Activated CD8-positive, alpha-beta T cell treated with anti-CD3 and anti-CD28 coated beads for 36 hours (primary cell): ENCODE results near the gene INS. TPM values are rescaled to one million over a fixed set of nuclear protein-coding genes. Genes with fewer than 3 reads are reported as not detected.

Experiments used
- ATAC-seq: fragments of 200-7000 bp; cut with Tn5 transposase; one replicate; pipeline ENCODE4 v1.10.0; 2021; ENCODE audit warnings: mild to moderate bottlenecking, moderate library complexity
- CTCF ChIA-PET: fragments of 350-600 bp; sonication (Branson Sonifier 250); formaldehyde crosslinking; loops from one replicate; lab custom pipeline; 2021; ENCODE audit warnings: antibody characterized with exemption; lab: Charles Lee
- POLR2A ChIA-PET: fragments of 350-600 bp; sonication (Branson Sonifier 250); formaldehyde crosslinking; loops from one replicate; lab custom pipeline; 2021; ENCODE audit warnings: antibody characterized with exemption; lab: Charles Lee
- DNase-seq: peaks from one replicate; pipeline ENCODE4 v3.0.0-alpha.2; 2020
- H3K27ac Mint-ChIP-seq: one replicate; pipeline ENCODE4 v1.8.0; 2021; ENCODE audit warnings: mild to moderate bottlenecking, mixed read lengths
- H3K27me3 Mint-ChIP-seq: one replicate; pipeline ENCODE4 v1.8.0; 2021; ENCODE audit warnings: mixed read lengths
- H3K36me3 Mint-ChIP-seq: one replicate; pipeline ENCODE4 v1.8.0; 2021; ENCODE audit warnings: low read depth, mixed read lengths
- H3K4me1 Mint-ChIP-seq: one replicate; pipeline ENCODE4 v1.8.0; 2021; ENCODE audit warnings: low read depth, mixed read lengths
- H3K4me3 Mint-ChIP-seq: one replicate; pipeline ENCODE4 v1.8.0; 2021; ENCODE audit warnings: mild to moderate bottlenecking, moderate library complexity, mixed read lengths
- H3K9me3 Mint-ChIP-seq: one replicate; pipeline ENCODE4 v1.8.0; 2021; ENCODE audit warnings: mixed read lengths
- CTCF ChIP-seq: fragments of 200-600 bp; IDR thresholded peaks from one replicate; pipeline ENCODE4 v1.8.0; 2022; ENCODE audit warnings: antibody characterized with exemption, mild to moderate bottlenecking
- intact Hi-C: fragments of 100-400 bp; cut with micrococcal nuclease; formaldehyde crosslinking; loops from one replicate; pipeline ENCODE4 v1.10.0; 2022
- total RNA-seq, 2 experiments: library from RNA; stranded (reverse); gene quantifications; one replicate each; pipeline ENCODE4 v1.2.3, GENCODE V29; 2021

The INS gene
- not detected for total RNA-seq

- TF ChIP-seq CTCF, result no peak
These were observed at the start of gene INS for GRCh38 chr11:2160736-2161259. Gene INS (minus strand): TSS chr11:2161209. CDS start chr11:2160971, 238 bp downstream.

GRCh38 chr11:2210366-2211112 lies 49.5 kb upstream of the INS start:
- CTCF ChIA-PET, result interaction anchor here (1.9 to 2.2 kb wide), 2 partner anchors 16 to 88 kb away, joined by 5 to 6 read pairs; no protein-coding TSS in a partner anchor
- POLR2A ChIA-PET, result no interaction called here
- peak; percentile 0 for DNase-seq
- no peaks in the 10 kb centered on the region for H3K27me3 Mint-ChIP-seq
- no peak for ATAC-seq
- H3K4me1 Mint-ChIP-seq, result peaks cover 10% of the 10 kb centered on the region
- intact Hi-C loops, result no loop called here
- no peak overlapping the region for H3K4me3 Mint-ChIP-seq
- H3K36me3 Mint-ChIP-seq, result no peaks in the 10 kb centered on the region
- TF ChIP-seq CTCF, result no peak
- H3K9me3 Mint-ChIP-seq, result no peaks in the 10 kb centered on the region
- H3K27ac Mint-ChIP-seq, result no peak overlapping the region

More at GRCh38 chr11:2160736-2161259, at the start of gene INS:
- no peaks in the 10 kb centered on the region for H3K36me3 Mint-ChIP-seq
- H3K4me1 Mint-ChIP-seq, result no peaks in the 10 kb centered on the region
- H3K9me3 Mint-ChIP-seq, result no peaks in the 10 kb centered on the region
- no peak for ATAC-seq
- intact Hi-C loops, result no loop called here
- CTCF ChIA-PET, result interaction anchor here (1.0 to 1.5 kb wide), 3 partner anchors 9 to 138 kb away, joined by 3 to 5 read pairs (median 3); no protein-coding TSS in a partner anchor
- no peak for DNase-seq
- peaks cover 4% of the 10 kb centered on the region for H3K27me3 Mint-ChIP-seq
- H3K27ac Mint-ChIP-seq, result no peak within 1 kb of the TSS
- POLR2A ChIA-PET, result no interaction called here
- no peak within 1 kb of the TSS for H3K4me3 Mint-ChIP-seq

GRCh38 chr11:2209900-2210321 lies 48.9 kb upstream of the INS start:
- peaks cover 10% of the 10 kb centered on the region for H3K4me1 Mint-ChIP-seq
- POLR2A ChIA-PET, result no interaction called here

DNA sequence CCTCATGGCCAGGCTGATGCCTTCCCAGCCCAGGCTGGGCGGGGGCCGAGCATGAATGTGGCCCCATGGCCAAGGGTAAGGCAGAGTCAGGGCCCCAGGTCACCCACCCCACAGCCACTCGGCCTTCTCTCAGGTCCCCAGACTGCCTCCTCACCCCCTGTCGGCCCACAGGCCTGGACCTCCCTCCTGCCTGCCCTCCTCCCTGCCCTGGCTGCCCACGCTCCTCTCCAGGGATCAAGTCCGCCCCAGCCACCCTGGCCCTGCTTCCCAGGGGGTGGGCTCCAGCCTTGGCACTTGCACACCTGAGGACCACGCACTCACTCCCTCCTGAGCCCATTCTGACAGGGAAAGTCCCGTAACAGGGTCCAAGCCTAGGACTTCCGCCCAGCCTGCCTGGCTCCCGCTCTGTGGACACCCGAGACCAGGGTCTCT lies 48.4 kb upstream of the INS start:
- Mint-ChIP-seq H3K36me3 (no peaks in the 10 kb centered on the region), H3K4me1 (peaks cover 10% of the 10 kb centered on the region), H3K4me3 (no peak overlapping the region), H3K27me3 (no peaks in the 10 kb centered on the region), H3K9me3 (no peaks in the 10 kb centered on the region), H3K27ac (no peak overlapping the region)
- DNase-seq (peak; percentile 0), ATAC-seq (no peak)
- intact Hi-C loops, result no loop called here
- TF ChIP-seq CTCF, result no peak
- POLR2A ChIA-PET, result no interaction called here
- CTCF ChIA-PET, result interaction anchor here (0.7 kb wide), 1 partner anchor 95 kb away, joined by 3 read pairs; no protein-coding TSS in a partner anchor

More at GRCh38 chr11:2209900-2210321, 48.9 kb upstream of the INS start:
- ATAC-seq (no peak), DNase-seq (no peak)
- intact Hi-C loops, result no loop called here
- Mint-ChIP-seq H3K9me3 (no peaks in the 10 kb centered on the region), H3K4me3 (no peak overlapping the region), H3K27me3 (no peaks in the 10 kb centered on the region), H3K36me3 (no peaks in the 10 kb centered on the region), H3K27ac (no peak overlapping the region)
- TF ChIP-seq CTCF, result no peak
- CTCF ChIA-PET, result interaction anchor here (1.9 kb wide), 1 partner anchor 15 kb away, joined by 6 read pairs; no protein-coding TSS in a partner anchor
